Measurements from ENCODE around the gene SDS.

SDS gene

GRCh38 chr12:113398346-113399290, 5.1 kb downstream of the SDS start:
- no peak for DNase-seq

GRCh38 chr12:113397497-113398197, 6.0 kb downstream of the SDS start:
- no peak for DNase-seq

GRCh38 chr12:113396828-113397496, 6.7 kb downstream of the SDS start:
- no peak for DNase-seq

- no peak for DNase-seq
These were observed 7.5 kb downstream of the SDS start for GRCh38 chr12:113396200-113396599.

GRCh38 chr12:113395119-113395518, 8.6 kb downstream of the SDS start:
- no peak for DNase-seq

- no peak for DNase-seq
These were observed 9.9 kb downstream of the SDS start for GRCh38 chr12:113393749-113394148.

GRCh38 chr12:113392988-113393579, 10.6 kb downstream of the SDS start:
- DNase-seq: no peak

GRCh38 chr12:113392520-113392919, 11.2 kb downstream of the SDS start:
- no peak for DNase-seq

GRCh38 chr12:113391650-113392337, 11.9 kb downstream of the SDS start:
- no peak for DNase-seq

GRCh38 chr12:113391145-113391544, 12.5 kb downstream of the SDS start:
- DNase-seq: no peak

- no peak for DNase-seq
These were observed 13.3 kb downstream of the SDS start for GRCh38 chr12:113390064-113391043.

- no peak for DNase-seq
These were observed 15.3 kb downstream of the SDS start for GRCh38 chr12:113388351-113388750.

GRCh38 chr12:113387631-113388030, 16.1 kb downstream of the SDS start:
- DNase-seq: no peak

- DNase-seq: no peak
These were observed 16.7 kb downstream of the SDS start for GRCh38 chr12:113386866-113387566.

- no peak for DNase-seq
These were observed 18.3 kb downstream of the SDS start for GRCh38 chr12:113385282-113385882.

GRCh38 chr12:113384778-113385177, 18.9 kb downstream of the SDS start:
- DNase-seq: no peak

- DNase-seq: no peak
These were observed 21.5 kb downstream of the SDS start for GRCh38 chr12:113382206-113382605.

- DNase-seq: no peak
These were observed 22.5 kb downstream of the SDS start for GRCh38 chr12:113381220-113381619.

GRCh38 chr12:113378291-113378690, 25.4 kb downstream of the SDS start:
- no peak for DNase-seq

GRCh38 chr12:113374823-113375428, 28.8 kb downstream of the SDS start:
- no peak for DNase-seq

Measured in activated CD8-positive, alpha-beta memory T cell treated with anti-CD3 and anti-CD28 coated beads for 24 hours (primary cell).